K562 (cell line): ENCODE data around the gene FXYD4. TPM values are rescaled to one million over a fixed set of nuclear protein-coding genes. Genes with fewer than 3 reads are reported as not detected.
A peak's percentile ranks its signal among the peaks of the same experiment; 100 is the strongest.

Experiments used
- CREM ChIP-seq: IDR thresholded peaks from 2 replicates; pipeline ENCODE4 v1.6.1; 2014; ENCODE audit warnings: antibody characterized with exemption, low read depth
- CTCF ChIP-seq, 3 experiments: IDR thresholded peaks in 2 of 3; conservative IDR thresholded peaks in 1 of 3; 2 replicates each; pipeline ENCODE4 v1.5.1; 2011 to 2012; ENCODE audit warnings: low read length in 3 of 3, mild to moderate bottlenecking in 3 of 3, control low read depth in 2 of 3, improper control_type of control experiment in 1 of 3, inconsistent platforms in 1 of 3, low read depth in 1 of 3, mixed read lengths in 1 of 3, moderate library complexity in 1 of 3; ENCODE audit not compliant: insufficient read depth in 2 of 3
- DACH1 ChIP-seq: fragments of 450-650 bp; IDR thresholded peaks from 2 replicates; pipeline ENCODE4 v1.6.1; 2018; ENCODE audit not compliant: partially characterized antibody
- HOXB6 ChIP-seq: fragments of 250-450 bp; sonication (Bioruptor Pico); IDR thresholded peaks from 2 replicates; pipeline ENCODE4 v1.5.1; 2022; ENCODE audit warnings: mild to moderate bottlenecking, borderline replicate concordance
- POLR2AphosphoS5 ChIP-seq: IDR thresholded peaks from 2 replicates; pipeline ENCODE4 v1.6.1; 2011; ENCODE audit warnings: mild to moderate bottlenecking, low read depth, low read length, moderate library complexity; ENCODE audit not compliant: control insufficient read depth, insufficient read depth
- PRMT5 ChIP-seq: sonication (generic); formaldehyde crosslinking; IDR thresholded peaks from 2 replicates; pipeline ENCODE4 v1.5.0; 2020; ENCODE audit warnings: missing genetic modification reagents
- RAD21 ChIP-seq, 2 experiments: fragments of 250-450 bp in 1 of 2; fragments of 450-650 bp in 1 of 2; sonication (Bioruptor Pico) in 1 of 2; formaldehyde crosslinking in 1 of 2; IDR thresholded peaks in 1 of 2; conservative IDR thresholded peaks in 1 of 2; 2 replicates each; pipeline versions ENCODE4 v1.4.0 to v1.8.0; 2020 to 2022; ENCODE audit warnings: mild to moderate bottlenecking in 2 of 2, moderate library complexity in 1 of 2
- ZBTB12 ChIP-seq: fragments of 250-450 bp; sonication (Bioruptor Pico); IDR thresholded peaks from 2 replicates; pipeline ENCODE4 v1.4.0; 2020
- polyA plus RNA-seq, 8 experiments: library from polyadenylated mRNA; depleted of rRNA in 4 of 8; stranded (reverse) in 5 of 8; unstranded in 3 of 8; fragments of >200 nt; fragmentation: Nextera tagmentation in 2 of 8; fragmentation: Illumina TruSeq in 1 of 8; extraction: Ambion mirVana in 2 of 8; extraction: Trizol in 1 of 8; gene quantifications; 2 replicates each; pipeline versions ENCODE4 v1.2.1 to v1.2.3, GENCODE V29; 2011 to 2014; ENCODE audit warnings: inconsistent platforms in 1 of 8, missing spikeins in 1 of 8
- total RNA-seq, 7 experiments: library from RNA; depleted of rRNA in 6 of 7; stranded (reverse); fragments of >200 nt in 6 of 7; fragmentation: Illumina TruSeq in 2 of 7; extraction: Trizol in 2 of 7; gene quantifications; 2 replicates each; pipeline versions ENCODE4 v1.2.1 to v1.2.3, GENCODE V29; 2011 to 2021; ENCODE audit warnings: low replicate concordance in 1 of 7
- TF ChIP-seq, protein P1 (sequence below): fragments of 200-800 bp; sonication (Bioruptor generic); IDR thresholded peaks from 2 replicates; pipeline ENCODE4 v1.6.1; 2017; ENCODE audit warnings: missing genetic modification characterization, missing compliant biosample characterization
- TF ChIP-seq, protein P2 (sequence below): IDR thresholded peaks from 2 replicates; pipeline ENCODE4 v1.6.1; 2011; ENCODE audit warnings: borderline replicate concordance, low read depth, mild to moderate bottlenecking, moderate library complexity, low read length; ENCODE audit not compliant: insufficient read depth, poor library complexity, severe bottlenecking
- TF ChIP-seq, protein P3 (sequence below): fragments of 200-800 bp; sonication (Bioruptor generic); IDR thresholded peaks from 2 replicates; pipeline ENCODE4 v1.6.1; 2016; ENCODE audit warnings: missing genetic modification characterization, missing compliant biosample characterization

Gene FXYD4
- total and polyA plus RNA-seq, 9 of the 15 experiments (the other 6 are each of a cell fraction or from before 2014, with no cell fraction given), result not detected

DNA sequence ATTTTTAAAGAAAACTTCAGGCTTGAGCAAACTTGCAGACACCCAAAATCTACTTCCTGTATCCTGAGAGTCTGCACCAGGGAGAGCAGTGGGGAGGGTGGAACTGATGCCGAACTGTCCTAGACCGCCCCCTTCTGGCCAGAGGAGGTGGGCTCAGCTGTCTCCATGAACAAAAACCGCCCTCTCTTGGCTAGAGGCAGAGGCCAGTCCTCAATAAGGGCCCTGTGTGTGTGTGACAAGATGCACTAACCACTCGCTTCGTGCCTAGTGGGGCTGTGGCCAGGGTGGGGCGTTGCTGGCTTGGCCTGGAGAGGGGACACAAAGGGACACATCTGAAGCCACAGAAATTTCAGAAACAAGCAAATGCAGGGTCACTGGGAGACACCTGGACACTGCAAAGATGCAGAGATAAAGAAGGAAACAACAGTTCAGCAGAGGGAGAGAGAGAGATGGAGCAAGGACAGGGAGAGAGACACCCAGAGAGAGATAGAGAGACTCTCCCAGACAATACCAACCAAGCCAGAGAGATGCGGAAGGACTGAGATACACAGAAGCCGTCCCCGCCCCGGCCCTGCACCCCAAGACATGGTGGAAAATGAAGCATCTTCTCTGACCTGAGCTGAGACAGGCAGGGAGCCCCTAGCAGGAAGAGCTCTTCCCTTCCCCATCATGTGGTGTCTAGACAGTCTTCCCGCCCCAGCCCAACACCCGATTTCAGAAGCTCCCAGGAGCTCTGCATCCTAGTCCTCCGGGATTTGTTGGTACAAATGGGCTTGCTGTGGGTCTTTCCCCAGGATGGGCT is 22.7 kb upstream of the FXYD4 start (continued):
- TF ChIP-seq, protein P1, sequence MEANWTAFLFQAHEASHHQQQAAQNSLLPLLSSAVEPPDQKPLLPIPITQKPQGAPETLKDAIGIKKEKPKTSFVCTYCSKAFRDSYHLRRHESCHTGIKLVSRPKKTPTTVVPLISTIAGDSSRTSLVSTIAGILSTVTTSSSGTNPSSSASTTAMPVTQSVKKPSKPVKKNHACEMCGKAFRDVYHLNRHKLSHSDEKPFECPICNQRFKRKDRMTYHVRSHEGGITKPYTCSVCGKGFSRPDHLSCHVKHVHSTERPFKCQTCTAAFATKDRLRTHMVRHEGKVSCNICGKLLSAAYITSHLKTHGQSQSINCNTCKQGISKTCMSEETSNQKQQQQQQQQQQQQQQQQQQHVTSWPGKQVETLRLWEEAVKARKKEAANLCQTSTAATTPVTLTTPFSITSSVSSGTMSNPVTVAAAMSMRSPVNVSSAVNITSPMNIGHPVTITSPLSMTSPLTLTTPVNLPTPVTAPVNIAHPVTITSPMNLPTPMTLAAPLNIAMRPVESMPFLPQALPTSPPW, result peak; percentile 81
- TF ChIP-seq CREM (peak; percentile 51; the same call in 1 of the 2 replicates), ZBTB12 (CRISPR knock-in tag) (no peak), PRMT5 (no peak), HOXB6 (CRISPR knock-in tag) (peak; percentile 47; the same call in 1 of the 2 replicates), POLR2AphosphoS5 (no peak), RAD21 (CRISPR knock-in tag; conservative IDR thresholded peaks at IDR 0.05 in 1 of 2, IDR thresholded peaks at IDR 0.05 in 1 of 2) (peak; percentile 96 to 97), DACH1 (peak; percentile 59), CTCF (IDR thresholded peaks at IDR 0.05 in 2 of 3, conservative IDR thresholded peaks at IDR 0.05 in 1 of 3; ENCODE audit: insufficient read depth in 2 of 3, low read depth in 1 of 3, low read length in 3 of 3) (peak; percentile 98 to 99 (median 99))
- TF ChIP-seq, protein P2, sequence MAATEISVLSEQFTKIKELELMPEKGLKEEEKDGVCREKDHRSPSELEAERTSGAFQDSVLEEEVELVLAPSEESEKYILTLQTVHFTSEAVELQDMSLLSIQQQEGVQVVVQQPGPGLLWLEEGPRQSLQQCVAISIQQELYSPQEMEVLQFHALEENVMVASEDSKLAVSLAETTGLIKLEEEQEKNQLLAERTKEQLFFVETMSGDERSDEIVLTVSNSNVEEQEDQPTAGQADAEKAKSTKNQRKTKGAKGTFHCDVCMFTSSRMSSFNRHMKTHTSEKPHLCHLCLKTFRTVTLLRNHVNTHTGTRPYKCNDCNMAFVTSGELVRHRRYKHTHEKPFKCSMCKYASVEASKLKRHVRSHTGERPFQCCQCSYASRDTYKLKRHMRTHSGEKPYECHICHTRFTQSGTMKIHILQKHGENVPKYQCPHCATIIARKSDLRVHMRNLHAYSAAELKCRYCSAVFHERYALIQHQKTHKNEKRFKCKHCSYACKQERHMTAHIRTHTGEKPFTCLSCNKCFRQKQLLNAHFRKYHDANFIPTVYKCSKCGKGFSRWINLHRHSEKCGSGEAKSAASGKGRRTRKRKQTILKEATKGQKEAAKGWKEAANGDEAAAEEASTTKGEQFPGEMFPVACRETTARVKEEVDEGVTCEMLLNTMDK, result peak; percentile 70
- TF ChIP-seq, protein P3, sequence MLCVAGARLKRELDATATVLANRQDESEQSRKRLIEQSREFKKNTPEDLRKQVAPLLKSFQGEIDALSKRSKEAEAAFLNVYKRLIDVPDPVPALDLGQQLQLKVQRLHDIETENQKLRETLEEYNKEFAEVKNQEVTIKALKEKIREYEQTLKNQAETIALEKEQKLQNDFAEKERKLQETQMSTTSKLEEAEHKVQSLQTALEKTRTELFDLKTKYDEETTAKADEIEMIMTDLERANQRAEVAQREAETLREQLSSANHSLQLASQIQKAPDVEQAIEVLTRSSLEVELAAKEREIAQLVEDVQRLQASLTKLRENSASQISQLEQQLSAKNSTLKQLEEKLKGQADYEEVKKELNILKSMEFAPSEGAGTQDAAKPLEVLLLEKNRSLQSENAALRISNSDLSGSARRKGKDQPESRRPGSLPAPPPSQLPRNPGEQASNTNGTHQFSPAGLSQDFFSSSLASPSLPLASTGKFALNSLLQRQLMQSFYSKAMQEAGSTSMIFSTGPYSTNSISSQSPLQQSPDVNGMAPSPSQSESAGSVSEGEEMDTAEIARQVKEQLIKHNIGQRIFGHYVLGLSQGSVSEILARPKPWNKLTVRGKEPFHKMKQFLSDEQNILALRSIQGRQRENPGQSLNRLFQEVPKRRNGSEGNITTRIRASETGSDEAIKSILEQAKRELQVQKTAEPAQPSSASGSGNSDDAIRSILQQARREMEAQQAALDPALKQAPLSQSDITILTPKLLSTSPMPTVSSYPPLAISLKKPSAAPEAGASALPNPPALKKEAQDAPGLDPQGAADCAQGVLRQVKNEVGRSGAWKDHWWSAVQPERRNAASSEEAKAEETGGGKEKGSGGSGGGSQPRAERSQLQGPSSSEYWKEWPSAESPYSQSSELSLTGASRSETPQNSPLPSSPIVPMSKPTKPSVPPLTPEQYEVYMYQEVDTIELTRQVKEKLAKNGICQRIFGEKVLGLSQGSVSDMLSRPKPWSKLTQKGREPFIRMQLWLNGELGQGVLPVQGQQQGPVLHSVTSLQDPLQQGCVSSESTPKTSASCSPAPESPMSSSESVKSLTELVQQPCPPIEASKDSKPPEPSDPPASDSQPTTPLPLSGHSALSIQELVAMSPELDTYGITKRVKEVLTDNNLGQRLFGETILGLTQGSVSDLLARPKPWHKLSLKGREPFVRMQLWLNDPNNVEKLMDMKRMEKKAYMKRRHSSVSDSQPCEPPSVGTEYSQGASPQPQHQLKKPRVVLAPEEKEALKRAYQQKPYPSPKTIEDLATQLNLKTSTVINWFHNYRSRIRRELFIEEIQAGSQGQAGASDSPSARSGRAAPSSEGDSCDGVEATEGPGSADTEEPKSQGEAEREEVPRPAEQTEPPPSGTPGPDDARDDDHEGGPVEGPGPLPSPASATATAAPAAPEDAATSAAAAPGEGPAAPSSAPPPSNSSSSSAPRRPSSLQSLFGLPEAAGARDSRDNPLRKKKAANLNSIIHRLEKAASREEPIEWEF (CRISPR knock-in tag), result no peak
